Activated naive CD8-positive, alpha-beta T cell (primary cell): ENCODE data around the gene OPCML.

Experiments
- H3K27ac Mint-ChIP-seq: one replicate; pipeline ENCODE4 v1.8.0; 2021; ENCODE audit warnings: mixed read lengths
- H3K27me3 Mint-ChIP-seq: one replicate; pipeline ENCODE4 v1.8.0; 2021; ENCODE audit warnings: mixed read lengths
- H3K36me3 Mint-ChIP-seq: one replicate; pipeline ENCODE4 v1.8.0; 2021; ENCODE audit warnings: mixed read lengths
- H3K4me1 Mint-ChIP-seq: one replicate; pipeline ENCODE4 v1.8.0; 2021; ENCODE audit warnings: low read depth, mixed read lengths
- H3K4me3 Mint-ChIP-seq: one replicate; pipeline ENCODE4 v1.8.0; 2021; ENCODE audit warnings: mild to moderate bottlenecking, mixed read lengths
- H3K9me3 Mint-ChIP-seq: one replicate; pipeline ENCODE4 v1.8.0; 2021; ENCODE audit warnings: low read depth, mixed read lengths

The OPCML gene

GRCh38 chr11:133388975-133389568, 143.2 kb downstream of the OPCML start:
- Mint-ChIP-seq H3K4me3 (no peak overlapping the region), H3K27ac (no peak overlapping the region), H3K4me1 (no peaks in the 10 kb centered on the region), H3K9me3 (peaks cover 3% of the 10 kb centered on the region), H3K27me3 (peaks cover 3% of the 10 kb centered on the region), H3K36me3 (no peaks in the 10 kb centered on the region)

GRCh38 chr11:133388260-133388659, 144.0 kb downstream of the OPCML start:
- H3K36me3 Mint-ChIP-seq: no peaks in the 10 kb centered on the region
- peaks cover 6% of the 10 kb centered on the region for H3K27me3 Mint-ChIP-seq
- H3K4me1 Mint-ChIP-seq: no peaks in the 10 kb centered on the region
- peaks cover 3% of the 10 kb centered on the region for H3K9me3 Mint-ChIP-seq
- H3K4me3 Mint-ChIP-seq: no peak overlapping the region
- H3K27ac Mint-ChIP-seq: no peak overlapping the region

- Mint-ChIP-seq H3K9me3 (no peaks in the 10 kb centered on the region), H3K27me3 (peaks cover 6% of the 10 kb centered on the region), H3K4me1 (no peaks in the 10 kb centered on the region), H3K36me3 (no peaks in the 10 kb centered on the region), H3K4me3 (no peak overlapping the region), H3K27ac (no peak overlapping the region)
Observed at GRCh38 chr11:133386852-133387251, 145.4 kb downstream of the OPCML start.

- H3K4me1 Mint-ChIP-seq: no peaks in the 10 kb centered on the region
- no peaks in the 10 kb centered on the region for H3K9me3 Mint-ChIP-seq
- H3K36me3 Mint-ChIP-seq: no peaks in the 10 kb centered on the region
- no peak overlapping the region for H3K27ac Mint-ChIP-seq
- H3K27me3 Mint-ChIP-seq: peaks cover 7% of the 10 kb centered on the region
- H3K4me3 Mint-ChIP-seq: no peak overlapping the region
Observed at GRCh38 chr11:133386262-133386661, 146.0 kb downstream of the OPCML start.

GRCh38 chr11:133385781-133386180, 146.5 kb downstream of the OPCML start:
- no peak overlapping the region for H3K27ac Mint-ChIP-seq
- peaks cover 8% of the 10 kb centered on the region for H3K27me3 Mint-ChIP-seq
- H3K9me3 Mint-ChIP-seq: no peaks in the 10 kb centered on the region
- H3K36me3 Mint-ChIP-seq: no peaks in the 10 kb centered on the region
- no peaks in the 10 kb centered on the region for H3K4me1 Mint-ChIP-seq
- H3K4me3 Mint-ChIP-seq: no peak overlapping the region

- Mint-ChIP-seq H3K9me3 (no peaks in the 10 kb centered on the region), H3K36me3 (no peaks in the 10 kb centered on the region), H3K27ac (no peak overlapping the region), H3K27me3 (peaks cover 8% of the 10 kb centered on the region), H3K4me3 (no peak overlapping the region), H3K4me1 (no peaks in the 10 kb centered on the region)
Observed at GRCh38 chr11:133384731-133385130, 147.6 kb downstream of the OPCML start.

- H3K36me3 Mint-ChIP-seq: no peaks in the 10 kb centered on the region
- H3K4me3 Mint-ChIP-seq: no peak overlapping the region
- H3K27me3 Mint-ChIP-seq: peaks cover 8% of the 10 kb centered on the region
- no peaks in the 10 kb centered on the region for H3K4me1 Mint-ChIP-seq
- H3K9me3 Mint-ChIP-seq: no peaks in the 10 kb centered on the region
- no peak overlapping the region for H3K27ac Mint-ChIP-seq
Observed at GRCh38 chr11:133383689-133384088, 148.6 kb downstream of the OPCML start.

- Mint-ChIP-seq H3K36me3 (no peaks in the 10 kb centered on the region), H3K27ac (no peak overlapping the region), H3K9me3 (no peaks in the 10 kb centered on the region), H3K4me1 (no peaks in the 10 kb centered on the region), H3K27me3 (peaks cover 8% of the 10 kb centered on the region), H3K4me3 (no peak overlapping the region)
Observed at GRCh38 chr11:133383201-133383600, 149.1 kb downstream of the OPCML start.

GRCh38 chr11:133382131-133382812, 150.0 kb downstream of the OPCML start:
- H3K27me3 Mint-ChIP-seq: peaks cover 8% of the 10 kb centered on the region
- no peak overlapping the region for H3K4me3 Mint-ChIP-seq
- no peaks in the 10 kb centered on the region for H3K9me3 Mint-ChIP-seq
- no peak overlapping the region for H3K27ac Mint-ChIP-seq
- no peaks in the 10 kb centered on the region for H3K4me1 Mint-ChIP-seq
- H3K36me3 Mint-ChIP-seq: no peaks in the 10 kb centered on the region

- Mint-ChIP-seq H3K36me3 (no peaks in the 10 kb centered on the region), H3K4me1 (no peaks in the 10 kb centered on the region), H3K9me3 (no peaks in the 10 kb centered on the region), H3K27ac (no peak overlapping the region), H3K27me3 (peaks cover 8% of the 10 kb centered on the region), H3K4me3 (no peak overlapping the region)
Observed at GRCh38 chr11:133381761-133382130, 150.6 kb downstream of the OPCML start.

GRCh38 chr11:133366147-133366546, 166.2 kb downstream of the OPCML start:
- Mint-ChIP-seq H3K4me3 (no peak overlapping the region), H3K4me1 (no peaks in the 10 kb centered on the region), H3K9me3 (no peaks in the 10 kb centered on the region), H3K36me3 (no peaks in the 10 kb centered on the region), H3K27me3 (peaks cover 2% of the 10 kb centered on the region), H3K27ac (no peak overlapping the region)

GRCh38 chr11:133362916-133363315, 169.4 kb downstream of the OPCML start:
- Mint-ChIP-seq H3K27ac (no peak overlapping the region), H3K27me3 (peaks cover 2% of the 10 kb centered on the region), H3K4me1 (no peaks in the 10 kb centered on the region), H3K9me3 (no peaks in the 10 kb centered on the region), H3K36me3 (no peaks in the 10 kb centered on the region), H3K4me3 (no peak overlapping the region)

- no peak overlapping the region for H3K27ac Mint-ChIP-seq
- no peaks in the 10 kb centered on the region for H3K4me1 Mint-ChIP-seq
- H3K9me3 Mint-ChIP-seq: no peaks in the 10 kb centered on the region
- H3K4me3 Mint-ChIP-seq: no peak overlapping the region
- H3K27me3 Mint-ChIP-seq: peaks cover 4% of the 10 kb centered on the region
- no peaks in the 10 kb centered on the region for H3K36me3 Mint-ChIP-seq
Observed at GRCh38 chr11:133362156-133362555, 170.1 kb downstream of the OPCML start.

- H3K4me1 Mint-ChIP-seq: no peaks in the 10 kb centered on the region
- H3K4me3 Mint-ChIP-seq: no peak overlapping the region
- H3K9me3 Mint-ChIP-seq: no peaks in the 10 kb centered on the region
- H3K27me3 Mint-ChIP-seq: peaks cover 4% of the 10 kb centered on the region
- H3K36me3 Mint-ChIP-seq: no peaks in the 10 kb centered on the region
- H3K27ac Mint-ChIP-seq: no peak overlapping the region
Observed at GRCh38 chr11:133361689-133361994, 170.7 kb downstream of the OPCML start.

GRCh38 chr11:133360860-133361688, 171.2 kb downstream of the OPCML start:
- H3K27ac Mint-ChIP-seq: no peak overlapping the region
- H3K36me3 Mint-ChIP-seq: no peaks in the 10 kb centered on the region
- no peaks in the 10 kb centered on the region for H3K4me1 Mint-ChIP-seq
- no peaks in the 10 kb centered on the region for H3K9me3 Mint-ChIP-seq
- H3K27me3 Mint-ChIP-seq: peaks cover 4% of the 10 kb centered on the region
- no peak overlapping the region for H3K4me3 Mint-ChIP-seq
